RWPE2 (cell line): ENCODE results near the gene C1orf115.
"Not testable (repeated sequence)": the region's sequence is repeated elsewhere in the genome, so short reads cannot be mapped to it uniquely, and the experiment has no call there.

Experiments
- ATAC-seq: fragments of 200-7000 bp; cut with Tn5 transposase; 3 replicates; pipeline ENCODE4 v1.9.1; 2021; ENCODE audit warnings: low read depth
- DNase-seq: peaks from one replicate; pipeline ENCODE4 v3.0.0-alpha.2; 2020; ENCODE audit warnings: low spot score
- H3K27ac ChIP-seq: fragments of 450-650 bp; 2 replicates; pipeline ENCODE4 v1.5.1; 2017; ENCODE audit warnings: mild to moderate bottlenecking; ENCODE audit not compliant: poor library complexity, severe bottlenecking
- H3K27me3 ChIP-seq: fragments of 250-450 bp; sonication (Bioruptor Pico); 2 replicates; pipeline ENCODE4 v1.5.1; 2021; ENCODE audit warnings: mild to moderate bottlenecking, moderate library complexity; ENCODE audit not compliant: insufficient read depth, poor library complexity, severe bottlenecking
- H3K36me3 ChIP-seq: fragments of 250-450 bp; sonication (Bioruptor Pico); 2 replicates; pipeline ENCODE4 v1.5.1; 2020; ENCODE audit warnings: low read depth, mild to moderate bottlenecking, moderate library complexity
- H3K4me1 ChIP-seq: fragments of 250-450 bp; sonication (Bioruptor Pico); 2 replicates; pipeline ENCODE4 v1.5.1; 2021; ENCODE audit warnings: mild to moderate bottlenecking, moderate library complexity; ENCODE audit not compliant: insufficient read depth, poor library complexity, severe bottlenecking
- H3K4me3 ChIP-seq: fragments of 250-450 bp; sonication (Bioruptor Pico); 2 replicates; pipeline ENCODE4 v1.5.1; 2021; ENCODE audit warnings: mild to moderate bottlenecking, moderate library complexity; ENCODE audit not compliant: severe bottlenecking
- H3K9me3 ChIP-seq: fragments of 250-450 bp; sonication (Bioruptor Pico); 2 replicates; pipeline ENCODE4 v1.5.1; 2021; ENCODE audit warnings: mild to moderate bottlenecking, moderate library complexity; ENCODE audit not compliant: severe bottlenecking
- CTCF ChIP-seq: fragments of 450-650 bp; IDR thresholded peaks from one replicate; pipeline ENCODE4 v1.5.1; 2017; ENCODE audit warnings: mild to moderate bottlenecking, moderate library complexity; ENCODE audit not compliant: poor library complexity, severe bottlenecking

Gene C1orf115

GRCh38 chr1:220732137-220732536 is 42.0 kb downstream of the C1orf115 start:
- no peak overlapping the region for H3K27ac ChIP-seq
- no peak overlapping the region for H3K4me3 ChIP-seq
- H3K9me3 ChIP-seq = no peaks in the 10 kb centered on the region
- no peak for ATAC-seq
- peaks cover 6% of the 10 kb centered on the region for H3K4me1 ChIP-seq
- no peaks in the 10 kb centered on the region for H3K27me3 ChIP-seq
- H3K36me3 ChIP-seq = no peaks in the 10 kb centered on the region
- DNase-seq = no peak
- TF ChIP-seq CTCF = no peak

DNA sequence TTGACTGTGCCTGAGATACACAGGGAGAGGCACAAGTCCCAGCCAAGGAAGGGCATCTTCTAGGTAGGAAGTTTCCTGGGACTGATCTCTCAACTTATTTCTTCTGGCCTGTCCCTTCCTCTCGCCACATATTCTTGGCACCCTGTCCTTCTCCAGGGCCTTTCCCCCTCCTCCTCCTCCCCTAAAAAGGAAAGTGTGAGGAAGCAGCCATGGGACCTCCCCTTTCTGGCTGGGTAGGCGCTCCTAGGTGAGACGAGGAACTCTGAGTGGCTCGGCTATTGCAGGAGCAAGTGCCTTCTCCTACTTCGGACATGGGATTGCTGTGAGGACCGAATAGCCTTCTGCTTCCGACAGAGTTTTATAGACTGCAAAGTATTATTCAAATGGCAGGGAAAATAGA is 42.5 kb downstream of the C1orf115 start:
- Histone ChIP-seq H3K36me3 (no peaks in the 10 kb centered on the region), H3K4me3 (no peak overlapping the region), H3K9me3 (no peaks in the 10 kb centered on the region), H3K4me1 (peaks cover 6% of the 10 kb centered on the region), H3K27me3 (no peaks in the 10 kb centered on the region), H3K27ac (peak overlapping the region; percentile 14)
- TF ChIP-seq CTCF = no peak
- ATAC-seq = no peak
- DNase-seq = no peak

DNA sequence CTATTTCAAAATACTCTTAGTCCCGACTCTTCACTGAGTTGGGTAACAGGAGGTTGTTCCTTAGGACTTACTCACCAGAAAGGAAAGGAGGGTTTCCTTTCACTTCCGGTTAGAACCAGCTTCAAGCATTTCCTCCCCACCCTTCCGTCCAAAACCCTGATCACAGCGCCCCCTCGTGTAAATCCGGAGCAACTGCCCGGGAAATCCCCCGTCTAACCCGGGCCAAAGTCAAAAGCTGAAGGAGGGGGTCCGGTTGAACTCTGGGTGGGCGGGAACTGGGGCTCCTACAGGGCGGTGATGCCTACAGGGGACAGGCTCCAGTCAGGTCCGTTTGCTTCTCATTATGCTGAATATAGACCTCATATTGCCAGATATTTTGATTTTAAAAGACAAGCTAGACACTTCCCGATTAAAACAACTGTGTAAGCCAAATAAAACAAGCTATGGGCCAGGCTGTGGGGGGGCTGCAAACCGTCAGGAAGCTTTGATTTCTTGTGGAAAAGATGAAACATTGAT is 43.0 kb downstream of the C1orf115 start:
- Histone ChIP-seq H3K4me3 (no peak overlapping the region), H3K27me3 (no peaks in the 10 kb centered on the region), H3K36me3 (no peaks in the 10 kb centered on the region), H3K9me3 (no peaks in the 10 kb centered on the region), H3K27ac (peak overlapping the region; percentile 14), H3K4me1 (peaks cover 6% of the 10 kb centered on the region)
- ATAC-seq (peak; percentile 84), DNase-seq (no peak)
- TF ChIP-seq CTCF = peak; percentile 67

DNA sequence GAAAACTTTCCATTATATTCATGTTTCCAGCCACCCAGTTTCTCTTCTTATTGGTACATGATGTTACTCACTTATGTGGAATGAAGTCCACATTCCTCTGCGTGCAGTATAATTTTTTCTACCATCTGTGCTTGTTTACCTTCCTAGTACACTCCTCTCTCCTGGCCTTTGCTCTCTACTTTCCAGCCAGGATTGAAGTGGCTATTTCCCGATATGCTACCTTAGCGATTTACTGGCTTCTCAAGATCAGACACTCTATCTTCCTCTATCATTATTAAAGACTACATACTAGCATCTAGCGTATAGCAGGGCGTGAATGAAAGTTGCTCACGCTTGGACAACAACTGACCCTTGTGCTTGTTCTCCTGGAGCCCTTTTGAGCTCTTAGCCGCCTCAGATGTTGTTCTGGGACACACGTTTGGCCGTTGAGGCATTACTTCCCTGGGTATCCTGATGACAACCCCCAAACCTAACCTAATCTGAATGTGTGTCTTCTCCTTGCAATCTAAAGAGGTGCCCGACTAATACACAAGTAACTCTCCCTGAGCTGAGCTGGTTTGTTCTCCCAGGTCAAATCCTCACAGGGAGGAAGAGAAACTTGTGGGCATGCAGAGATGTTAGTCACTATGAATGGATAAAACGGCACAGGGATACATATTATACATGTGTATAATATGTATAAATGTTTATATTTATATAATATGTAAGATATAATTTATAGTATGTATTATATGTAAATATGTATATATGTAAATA is 44.6 kb downstream of the C1orf115 start:
- ATAC-seq (peak; percentile 90), DNase-seq (no peak)
- H3K27ac ChIP-seq = peak overlapping the region; percentile 15
- H3K4me1 ChIP-seq = peaks cover 6% of the 10 kb centered on the region
- H3K9me3 ChIP-seq = no peaks in the 10 kb centered on the region
- no peak overlapping the region for H3K4me3 ChIP-seq
- H3K27me3 ChIP-seq = no peaks in the 10 kb centered on the region
- no peaks in the 10 kb centered on the region for H3K36me3 ChIP-seq
- TF ChIP-seq CTCF = no peak

- H3K27me3 ChIP-seq, ATAC-seq, DNase-seq, H3K4me1 ChIP-seq, H3K36me3 ChIP-seq, H3K9me3 ChIP-seq, H3K4me3 ChIP-seq, H3K27ac ChIP-seq: not testable (repeated sequence)
Measured at GRCh38 chr1:220736283-220736682, 46.1 kb downstream of the C1orf115 start.
